Activated CD4-positive, CD25-positive, alpha-beta regulatory T cell treated with anti-CD3 and anti-CD28 coated beads, Interleukin-2, amount 50 U/mL, for 24 hours (primary cell): ENCODE data around the gene CAP2.

ENCODE experiments used
- ATAC-seq, 2 donors: fragments of 150-1000 bp; cut with Tn5 transposase; one replicate each; pipeline ENCODE4 v1.10.0; 2021; ENCODE audit warnings: mild to moderate bottlenecking in 1 of 2, moderate library complexity in 1 of 2

CAP2 gene

DNA sequence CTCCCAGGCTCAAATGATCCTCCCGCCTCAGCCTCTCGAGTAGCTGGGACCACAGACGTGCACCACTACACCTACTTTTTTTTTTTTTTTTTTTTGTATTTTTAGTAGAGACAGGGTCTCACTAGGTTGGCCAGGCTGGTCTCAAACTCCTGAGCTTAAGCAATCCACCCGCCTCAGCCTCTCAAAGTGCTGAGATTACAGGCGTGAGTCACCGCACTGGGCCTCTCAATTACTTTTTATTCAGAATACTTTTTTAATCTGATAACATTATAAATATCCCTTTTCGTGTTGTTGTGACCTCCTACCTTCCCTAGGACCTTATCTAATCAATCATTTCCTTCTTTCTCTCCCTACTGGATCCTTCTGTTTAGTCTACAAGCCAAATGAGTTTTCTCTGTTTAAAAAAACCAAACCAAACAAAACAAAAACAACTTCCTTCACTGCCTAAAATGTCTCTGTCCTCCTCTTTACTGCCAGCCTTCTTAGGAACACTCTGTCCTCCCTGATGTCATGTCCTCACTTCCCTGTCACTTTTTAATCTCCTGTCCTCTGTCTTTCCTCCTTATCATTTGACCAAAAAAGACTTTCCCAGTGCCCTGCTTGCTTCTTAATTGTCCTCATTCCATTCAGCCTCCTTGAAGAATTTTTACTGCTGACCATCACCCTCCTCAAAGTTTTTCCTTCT is 85.0 kb downstream of the CAP2 start:
- no peak for ATAC-seq

DNA sequence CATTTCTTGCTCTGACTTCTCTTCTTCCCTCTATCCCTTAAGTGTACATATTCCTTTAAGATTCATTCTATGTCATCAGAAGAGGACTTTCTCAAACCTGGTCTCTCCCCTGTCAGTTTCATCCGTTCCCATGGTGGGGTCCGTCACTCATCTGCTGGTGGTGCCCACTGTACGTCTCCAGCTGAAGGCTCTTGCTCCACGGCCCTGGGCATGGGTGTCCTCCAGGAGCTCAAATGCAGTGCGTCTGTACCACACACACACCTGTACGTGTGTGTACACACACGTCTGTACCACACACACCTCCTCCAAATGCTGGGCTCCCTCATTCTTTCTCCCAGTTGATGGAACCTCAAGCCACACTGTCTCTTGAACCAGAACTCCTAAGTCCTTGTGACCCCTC is 85.6 kb downstream of the CAP2 start:
- no peak for ATAC-seq

DNA sequence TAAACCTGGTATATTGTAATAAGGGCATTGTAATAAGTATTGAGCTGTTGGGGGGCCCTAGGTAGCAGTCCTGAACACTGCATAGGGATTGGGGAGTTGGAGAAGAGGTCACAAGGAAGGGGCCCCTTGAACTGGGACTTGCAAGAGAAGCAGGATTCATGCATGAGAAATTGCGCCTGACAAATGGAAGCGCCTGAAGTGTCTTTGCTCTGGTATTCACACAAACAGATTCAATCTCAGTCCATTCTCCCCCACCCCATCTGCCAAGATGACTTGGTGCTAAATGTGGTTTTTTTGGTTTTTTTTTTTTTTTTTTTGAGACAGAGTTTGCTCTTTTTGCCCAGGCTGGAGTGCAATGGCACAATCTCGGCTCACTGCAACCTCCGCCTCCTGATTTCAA is 87.1 kb downstream of the CAP2 start:
- ATAC-seq, result no peak

DNA sequence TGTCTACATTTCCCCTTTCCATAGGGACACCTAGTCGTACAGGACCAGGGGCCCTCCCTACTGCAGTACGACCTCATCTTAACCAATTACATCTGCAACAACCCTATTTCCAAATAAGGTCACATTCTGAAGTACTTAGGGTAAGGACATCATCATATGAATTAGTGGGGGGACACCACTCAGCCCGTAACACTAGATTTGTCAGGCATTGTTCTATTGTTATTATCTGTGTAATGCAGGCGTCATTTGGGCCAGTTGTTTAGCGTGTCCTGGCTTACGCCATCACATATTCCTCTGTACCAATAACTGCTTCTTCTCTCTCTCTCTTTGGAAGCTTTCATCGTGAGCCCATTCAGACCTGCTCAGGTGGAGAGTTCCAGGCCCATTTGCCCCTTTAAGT is 89.3 kb downstream of the CAP2 start:
- ATAC-seq, result no peak

DNA sequence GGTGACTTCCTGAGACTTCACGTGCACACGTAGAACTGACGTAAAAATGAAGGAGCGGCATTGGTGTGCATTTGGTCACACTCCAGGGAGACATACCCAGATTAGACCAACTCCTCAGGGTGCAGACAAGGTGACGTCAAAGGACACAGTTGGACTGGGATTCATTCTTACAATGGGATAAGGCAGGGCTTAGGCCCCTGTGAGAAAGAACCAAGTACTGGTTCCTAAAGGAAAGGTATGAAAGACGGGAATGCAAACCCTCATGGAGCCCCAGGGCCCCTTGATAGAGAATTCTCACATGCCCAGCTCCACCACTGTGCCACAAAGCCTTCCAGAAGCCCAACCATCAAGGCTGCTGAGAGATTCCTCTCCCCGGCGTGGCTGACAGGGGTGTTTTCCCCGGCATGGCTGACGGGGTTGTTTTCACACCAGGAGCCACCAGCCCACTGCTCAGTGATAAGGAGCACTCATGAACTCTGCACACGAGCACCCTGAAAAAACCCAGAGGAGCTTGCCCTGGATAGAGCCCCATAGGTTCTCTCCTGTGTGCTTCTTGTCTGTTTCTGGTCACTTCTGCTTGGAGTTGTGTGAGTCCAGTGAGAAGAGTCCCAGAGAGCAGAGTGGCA is 90.1 kb downstream of the CAP2 start:
- no peak for ATAC-seq

DNA sequence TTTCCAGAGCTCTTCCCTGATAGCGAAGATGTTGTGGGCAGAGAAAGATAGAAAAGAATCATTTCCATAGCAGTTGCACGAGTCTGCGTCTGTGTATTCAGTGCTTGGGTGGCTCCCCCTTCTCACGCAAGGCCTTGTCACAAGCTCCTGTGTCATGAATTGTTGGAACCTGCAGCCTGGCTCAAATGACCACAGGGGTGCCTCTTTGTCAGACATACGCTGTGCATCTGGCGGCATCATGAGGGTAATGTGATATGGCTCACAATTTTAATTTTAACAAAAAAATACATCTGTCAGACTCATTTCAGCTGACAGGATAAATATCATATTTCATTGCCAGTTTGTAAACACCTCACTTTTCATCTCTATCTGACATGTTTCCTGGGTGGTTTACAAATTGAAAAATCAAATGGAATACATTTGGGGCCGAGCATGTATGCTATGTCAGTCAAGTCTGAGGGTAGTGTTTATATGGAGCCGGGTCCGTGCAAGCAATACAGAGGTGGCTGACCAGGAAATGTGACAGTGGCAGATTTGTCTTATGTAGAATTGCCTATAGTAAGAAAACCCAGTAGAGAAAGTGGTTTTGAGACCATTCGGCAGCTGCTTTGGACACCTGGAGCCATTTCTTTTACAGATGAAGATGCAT is 90.9 kb downstream of the CAP2 start:
- no peak for ATAC-seq

DNA sequence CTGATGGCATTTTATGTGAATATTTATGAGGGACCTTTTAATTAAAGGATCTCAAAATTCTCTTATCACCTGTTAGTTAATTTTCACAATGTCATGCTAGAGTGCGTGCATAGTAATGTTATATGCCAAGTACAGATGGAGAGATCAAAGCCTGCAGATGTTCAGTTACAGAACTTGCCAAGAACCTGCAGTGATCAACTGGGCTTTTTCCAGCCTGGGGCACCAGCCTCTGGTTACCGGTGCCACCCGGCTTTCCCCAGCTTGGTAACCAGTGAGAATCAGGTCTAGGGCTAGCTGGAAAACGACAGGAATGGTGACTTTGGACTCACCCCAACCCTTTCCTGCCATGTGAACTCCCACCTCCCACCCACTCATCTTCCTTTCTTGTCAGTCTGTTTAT is 91.8 kb downstream of the CAP2 start:
- no peak for ATAC-seq

DNA sequence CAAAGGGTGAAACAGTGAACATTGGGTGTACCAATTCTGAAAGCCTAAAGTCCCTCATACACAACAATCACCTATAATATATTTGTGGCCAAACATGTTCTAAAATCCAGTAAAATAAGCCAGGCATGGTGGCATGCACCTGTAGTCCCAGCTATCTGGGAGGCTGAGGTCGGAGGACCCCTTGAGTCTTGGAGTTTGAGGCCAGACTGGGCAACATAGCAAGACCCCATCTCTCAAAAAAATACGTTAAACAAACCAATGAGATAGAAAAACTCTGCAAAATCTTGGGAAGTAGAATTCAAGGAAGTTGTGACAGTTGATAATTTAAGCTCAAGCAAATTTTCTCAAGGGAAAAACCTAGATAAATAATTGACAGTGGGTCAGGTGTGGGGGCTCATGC is 92.6 kb downstream of the CAP2 start:
- no peak for ATAC-seq

DNA sequence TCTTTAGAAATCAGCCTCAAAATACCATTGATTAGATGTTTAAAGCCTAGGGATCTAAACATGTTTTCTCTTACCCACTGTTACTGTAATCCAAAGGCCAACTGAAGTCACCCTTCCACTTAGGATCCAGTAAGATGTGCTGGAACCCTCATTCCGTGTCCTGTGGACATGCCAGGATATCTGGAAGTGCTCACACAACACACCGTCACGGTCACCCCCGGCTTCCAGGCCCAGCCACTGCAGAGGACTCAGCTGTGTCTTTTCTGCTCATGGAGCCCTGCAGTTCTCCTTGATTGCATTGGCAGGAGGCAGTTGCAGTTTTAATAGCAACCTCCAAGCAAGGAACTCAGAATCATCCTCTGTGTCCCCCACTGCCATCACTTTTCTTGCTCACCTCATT is 93.3 kb downstream of the CAP2 start:
- ATAC-seq, result no peak

DNA sequence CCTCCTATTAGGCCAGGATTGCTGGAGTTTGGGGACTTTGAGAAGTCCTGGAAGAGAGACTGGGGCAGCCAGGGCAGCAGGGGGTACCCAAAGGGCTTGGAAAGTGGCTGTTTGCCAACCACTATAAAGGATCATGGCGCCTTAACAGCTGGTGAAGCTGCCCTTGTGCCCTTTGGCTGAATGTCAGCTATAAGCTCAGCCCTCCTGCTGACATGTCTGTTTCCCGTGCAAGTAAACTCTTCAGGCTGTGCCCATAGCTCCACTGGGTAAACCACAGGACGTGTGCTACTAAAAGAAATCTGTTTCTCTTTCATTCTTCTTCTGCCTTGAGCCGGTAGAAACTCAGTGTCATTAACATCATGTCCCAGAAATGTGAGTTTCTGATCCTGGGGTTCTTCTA is 97.3 kb downstream of the CAP2 start:
- ATAC-seq, result no peak

DNA sequence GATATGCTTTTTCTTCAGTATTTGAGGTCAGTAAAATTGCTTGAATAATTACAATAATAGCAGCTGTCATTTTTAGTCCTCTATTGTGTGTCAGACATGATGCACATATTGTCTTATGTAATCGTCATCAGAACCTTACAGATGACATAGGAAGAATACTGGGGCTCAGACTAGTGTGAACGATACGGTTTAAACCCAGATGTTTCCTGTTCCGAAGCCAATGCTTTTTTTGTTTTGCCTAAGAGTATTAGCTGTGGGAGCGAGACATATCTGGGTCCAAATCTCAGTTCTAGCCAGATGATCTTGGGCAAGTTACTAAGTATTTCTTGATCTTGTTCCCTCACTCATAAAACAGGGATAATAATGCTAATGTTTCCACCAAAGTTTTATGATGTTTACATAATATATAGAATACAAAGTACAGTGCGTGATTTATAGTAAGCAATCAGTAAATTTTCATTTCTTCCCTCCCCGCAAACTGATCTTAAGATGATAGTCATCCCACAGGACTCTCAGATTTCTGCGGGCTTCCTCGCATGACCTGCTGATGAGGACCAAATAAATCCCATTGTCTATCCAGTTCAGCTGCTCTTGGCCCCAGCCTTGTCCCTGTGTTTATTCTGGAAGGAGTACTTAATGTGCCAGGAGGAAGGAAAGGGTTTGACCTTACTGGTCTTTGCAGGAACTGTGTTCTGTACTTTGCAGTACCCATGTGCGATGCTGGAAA is 98.2 kb downstream of the CAP2 start:
- no peak for ATAC-seq

DNA sequence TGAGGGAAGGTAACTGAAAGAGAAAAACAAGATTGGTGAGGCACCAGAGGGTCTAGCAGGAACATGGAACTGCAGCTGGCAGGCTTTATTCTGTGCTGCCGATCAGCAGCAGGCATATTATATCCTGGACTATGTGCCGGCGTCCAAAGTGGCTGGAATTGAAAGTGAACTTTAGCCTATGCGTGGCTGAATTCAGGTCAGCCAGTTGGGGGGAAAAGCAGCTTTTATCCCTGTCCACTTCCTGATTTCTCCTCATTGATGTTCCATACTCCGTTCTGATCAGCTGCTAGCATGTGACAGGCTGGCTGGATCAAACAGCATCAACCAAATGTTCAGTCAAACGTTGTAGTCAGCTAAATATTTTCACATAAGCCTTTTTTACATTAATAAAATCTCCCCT is 99.0 kb downstream of the CAP2 start:
- no peak for ATAC-seq

DNA sequence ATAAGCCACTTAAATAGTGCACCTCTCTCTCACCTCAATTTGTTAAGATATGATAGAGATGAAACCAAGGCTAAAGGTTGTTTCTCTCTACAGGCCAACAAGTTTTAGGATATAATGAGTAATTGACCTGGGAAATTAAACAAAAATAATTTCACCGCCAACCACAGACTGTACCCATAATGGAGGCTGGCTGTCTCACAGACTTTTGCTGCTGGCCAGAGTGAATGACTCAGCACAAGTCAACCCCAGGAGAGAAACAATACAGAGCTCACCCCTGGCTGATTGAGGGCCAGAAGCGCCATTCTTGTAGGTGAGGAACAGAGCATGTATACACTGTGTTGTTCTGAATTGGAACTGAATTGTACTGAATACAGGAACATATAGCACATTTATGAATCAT is 99.9 kb downstream of the CAP2 start:
- ATAC-seq, result no peak

DNA sequence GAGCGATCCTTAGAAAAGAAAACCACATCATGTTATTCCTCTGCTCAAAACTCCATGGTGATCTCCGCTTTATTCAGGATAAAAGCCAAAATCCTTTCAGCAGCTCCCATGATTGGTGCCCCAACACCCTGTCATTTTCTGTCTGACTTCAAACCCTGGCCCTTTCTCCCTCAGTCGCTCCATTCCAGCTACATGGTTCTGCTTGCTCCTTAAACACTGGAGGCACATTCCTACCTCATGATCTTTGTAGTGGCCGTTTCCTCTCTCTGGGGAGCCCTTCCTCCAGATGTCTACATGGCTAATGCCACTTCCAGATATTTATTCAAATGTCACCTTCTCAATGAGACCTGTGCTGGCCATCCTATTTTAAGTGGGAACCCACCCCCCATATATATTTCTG is 100.8 kb downstream of the CAP2 start:
- no peak for ATAC-seq

DNA sequence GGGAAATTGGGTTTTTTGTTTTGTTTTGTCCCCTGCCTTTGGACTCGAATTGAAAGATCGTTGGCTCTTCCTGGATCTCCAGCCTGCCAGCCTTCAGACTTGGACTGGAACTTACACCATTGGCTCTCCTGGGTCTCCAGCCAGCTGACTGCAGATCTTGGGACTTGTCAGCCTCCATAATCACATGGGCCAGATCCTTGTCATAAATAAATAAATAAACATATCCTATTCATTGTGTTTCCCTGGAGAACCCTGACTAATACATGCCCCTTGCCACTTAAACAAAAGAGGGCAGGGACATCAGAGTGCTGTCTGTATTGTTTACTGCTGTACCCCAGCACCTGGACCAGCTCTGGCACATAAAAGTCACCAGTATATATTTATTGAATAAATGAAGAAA is 101.5 kb downstream of the CAP2 start:
- ATAC-seq, result no peak

DNA sequence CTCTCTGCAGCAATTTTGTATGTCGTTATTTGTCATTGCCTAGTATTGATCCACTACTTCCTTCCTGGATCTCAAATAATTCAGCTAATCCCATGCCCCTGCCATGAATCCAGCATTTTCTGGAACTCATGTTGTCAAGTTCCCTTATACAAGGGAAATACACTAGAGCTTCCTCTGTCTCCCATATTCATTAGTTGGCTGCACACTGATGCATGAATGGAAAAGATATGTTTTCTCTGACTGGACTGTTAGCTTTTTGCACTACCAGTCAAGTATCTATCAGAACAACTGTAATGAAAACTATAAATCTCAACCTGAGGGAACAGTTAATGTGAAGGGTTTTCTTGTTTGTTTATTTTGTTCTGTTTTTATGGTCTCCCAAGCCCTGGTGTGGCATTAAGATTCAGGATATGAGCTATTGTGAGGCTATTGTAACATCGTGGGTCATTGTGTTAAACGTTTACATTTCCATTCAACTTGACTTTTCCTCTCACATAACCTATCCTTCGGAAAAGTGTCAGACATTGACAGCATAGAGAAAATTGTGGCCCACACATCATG is 104.2 kb downstream of the CAP2 start:
- ATAC-seq, result no peak

DNA sequence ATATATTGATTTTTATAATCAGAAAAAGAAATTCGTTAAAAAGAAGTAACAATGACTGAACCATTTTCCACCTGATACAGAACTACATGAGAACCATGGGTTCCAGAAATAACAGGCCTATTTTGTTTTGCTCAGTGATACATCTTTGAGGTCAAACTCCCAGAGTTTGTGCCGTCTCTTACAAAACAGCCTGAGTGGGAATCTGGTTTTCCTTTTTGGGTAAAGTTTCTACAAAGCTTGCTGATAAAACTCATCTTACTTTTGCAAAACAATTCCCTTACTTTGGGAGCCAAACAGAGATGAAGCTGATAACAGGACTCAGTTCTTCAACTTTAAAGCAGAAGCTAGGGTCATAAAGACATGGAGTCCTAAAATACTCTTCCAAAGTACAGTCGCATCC is 108.0 kb downstream of the CAP2 start:
- no peak for ATAC-seq

DNA sequence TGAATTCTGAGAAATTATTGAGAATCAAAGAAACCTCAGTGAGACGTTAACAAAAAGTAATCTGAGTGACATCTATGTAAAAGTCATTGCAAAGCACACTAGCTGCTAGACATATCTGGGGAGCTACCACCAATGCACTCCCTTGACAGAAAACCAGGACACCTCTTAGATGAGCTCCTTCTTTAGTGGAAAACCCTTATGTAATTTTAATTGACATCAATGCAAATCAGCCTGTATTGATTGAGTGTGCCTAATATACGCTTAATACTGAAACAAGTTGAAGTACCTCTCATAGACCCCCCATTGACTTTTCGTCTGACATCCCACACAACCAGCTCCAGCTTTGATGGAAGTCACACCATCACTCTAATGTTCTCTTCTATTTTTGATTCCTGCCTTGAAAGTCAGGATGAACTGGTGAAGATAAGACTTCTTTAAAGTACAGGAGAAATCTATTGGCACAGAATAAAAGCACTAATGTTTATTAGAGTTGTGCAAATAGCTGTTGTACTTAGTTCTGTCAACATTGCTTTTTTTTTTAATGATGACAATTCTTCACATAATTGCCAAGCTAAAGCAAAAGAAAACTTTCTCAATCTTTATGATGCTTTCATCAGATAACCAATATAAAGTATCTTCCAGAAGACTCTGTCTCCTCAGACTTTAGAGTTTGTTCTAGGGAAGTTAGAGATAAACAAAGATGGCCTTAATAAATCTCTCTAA is 108.7 kb downstream of the CAP2 start:
- no peak for ATAC-seq

DNA sequence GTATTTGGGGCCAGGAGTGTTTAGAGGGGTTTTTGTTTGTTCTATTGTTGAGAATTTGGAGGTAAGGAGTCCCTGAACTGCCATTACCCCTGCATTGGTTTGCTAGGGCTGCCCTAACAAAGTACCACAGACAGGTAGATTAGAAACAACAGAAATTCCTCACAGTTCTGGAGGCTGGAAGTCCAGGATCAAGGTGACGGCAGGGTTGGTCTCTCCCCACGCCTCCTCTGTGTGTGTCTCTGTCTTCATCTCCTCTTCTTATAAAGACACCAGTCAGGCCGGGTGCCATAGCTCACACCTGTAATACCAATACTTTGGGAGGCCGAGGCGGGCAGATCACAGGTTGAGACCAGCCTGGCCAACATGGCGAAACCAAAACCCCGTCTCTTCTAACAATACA is 109.7 kb downstream of the CAP2 start:
- ATAC-seq, result no peak

DNA sequence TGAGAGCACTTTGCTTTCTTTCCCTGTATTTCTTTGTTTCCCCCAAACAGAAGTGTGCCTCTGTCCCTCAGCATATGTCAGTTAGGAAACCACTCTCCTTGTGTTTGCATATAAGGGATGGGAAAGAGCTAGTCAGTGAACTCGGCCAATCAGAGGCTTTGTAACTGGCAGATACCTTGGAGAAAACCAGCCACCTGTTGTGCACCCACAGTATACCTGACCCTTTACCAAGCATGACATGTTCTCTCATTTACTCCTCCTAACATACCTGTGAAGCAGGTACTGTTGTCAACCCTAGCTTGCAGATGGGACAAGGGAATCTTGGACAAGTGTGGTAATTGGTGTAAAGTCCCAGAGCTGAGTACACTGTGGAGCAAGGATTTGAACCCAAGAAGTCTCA is 110.6 kb downstream of the CAP2 start:
- ATAC-seq, result no peak

DNA sequence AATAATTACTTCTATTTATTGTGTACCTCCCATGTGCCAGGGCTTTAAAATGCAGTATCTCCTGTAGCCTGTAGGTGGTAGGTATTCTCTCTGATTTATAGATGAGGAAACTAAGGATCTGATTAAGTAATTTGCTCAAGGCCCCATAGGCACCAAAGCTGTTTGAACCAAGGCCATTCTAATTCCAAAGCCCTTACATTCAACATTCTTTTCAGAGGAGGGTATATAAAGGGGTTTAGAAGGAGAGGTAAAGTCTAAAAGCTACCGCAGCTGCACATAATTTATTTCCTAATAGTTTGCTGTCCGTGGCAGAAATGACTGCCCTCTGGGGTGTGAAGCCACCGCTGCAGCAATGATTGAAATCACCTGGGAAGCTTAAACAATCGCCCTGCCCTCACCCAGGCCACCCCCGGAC is 111.7 kb downstream of the CAP2 start:
- ATAC-seq, result no peak

DNA sequence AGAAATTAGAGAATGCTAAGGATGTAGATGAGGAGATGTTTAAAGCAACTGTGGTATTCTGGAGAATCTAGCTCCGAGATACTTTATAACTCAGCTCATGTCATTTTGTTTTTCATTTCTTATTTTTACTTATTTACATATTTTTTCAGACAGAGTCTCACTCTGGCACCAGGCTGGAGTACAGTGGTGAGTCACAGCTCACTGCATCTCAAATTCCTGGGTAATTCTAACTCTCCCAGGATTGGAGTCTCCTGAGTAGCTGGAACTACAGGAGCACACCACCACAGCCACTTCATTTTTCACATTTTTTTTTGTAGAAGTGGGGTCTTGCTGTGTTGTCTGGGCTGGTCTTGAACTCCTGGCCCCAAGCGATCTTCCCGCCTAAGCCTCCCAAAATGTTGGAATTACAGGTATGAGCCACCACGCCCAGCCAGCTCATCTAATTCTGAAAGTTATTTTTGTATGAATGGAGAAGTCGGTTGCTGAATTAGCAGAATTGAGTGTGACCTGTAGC is 112.4 kb downstream of the CAP2 start:
- ATAC-seq, result no peak

DNA sequence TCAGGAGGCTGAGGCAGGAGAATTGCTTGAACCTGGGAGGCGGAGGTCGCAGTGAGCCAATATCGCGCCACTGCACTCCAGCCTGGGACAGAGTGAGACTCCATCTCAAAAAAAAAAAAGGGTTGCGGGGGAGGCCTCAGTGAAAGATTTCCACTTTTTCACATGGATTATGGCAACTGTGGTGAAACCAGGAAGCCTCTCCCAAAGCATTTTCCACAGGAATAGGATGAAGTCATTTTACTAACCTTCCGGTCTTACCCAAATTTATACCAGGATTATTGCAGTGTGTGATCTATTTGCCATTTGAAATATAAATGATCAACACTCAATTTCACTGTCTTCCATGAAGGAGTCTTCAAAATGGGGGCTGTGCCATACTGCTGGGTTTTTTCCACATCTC is 113.1 kb downstream of the CAP2 start:
- no peak for ATAC-seq
